Endothelial cell of umbilical vein (primary cell): ENCODE measurements around the gene TTBK1. TPM values are rescaled to one million over a fixed set of nuclear protein-coding genes. Genes with fewer than 3 reads are reported as not detected.

Experiments
- BruUV-seq: library from RNA; stranded (reverse); fragments of 400-500 nt; replicated peaks from 2 replicates; lab custom pipeline; 2021; lab: Mats Ljungman, UMichigan
- CTCF ChIA-PET: fragments of 300-600, 350-600 bp; sonication (Branson Sonifier 250); formaldehyde crosslinking; loops from one replicate; lab custom pipeline; 2021; ENCODE audit warnings: antibody characterized with exemption, inconsistent platforms; lab: Charles Lee
- POLR2A ChIA-PET: fragments of 300-600, 350-600 bp; sonication (Branson Sonifier 250); formaldehyde crosslinking; loops from one replicate; lab custom pipeline; 2021; ENCODE audit warnings: antibody characterized with exemption, inconsistent platforms; lab: Charles Lee
- DNase-seq: peaks from one replicate; pipeline ENCODE4 v3.0.0-alpha.2; 2011; ENCODE audit warnings: low read depth, low spot score
- FAIRE-seq: peaks from 2 replicates; lab custom pipeline; 2011; peaks lifted over from hg19 to GRCh38; lab: Jason Lieb, UNC
- H2AFZ ChIP-seq: 2 replicates; pipeline ENCODE4 v1.6.0; 2012; ENCODE audit warnings: low read depth, low read length, control low read depth, inconsistent platforms
- H3K27ac ChIP-seq: 2 replicates; pipeline ENCODE4 v1.5.1; 2011; ENCODE audit warnings: low read depth, mild to moderate bottlenecking, control low read depth, low read length, moderate library complexity; ENCODE audit not compliant: insufficient read depth
- H3K27me3 ChIP-seq, 2 experiments: 2 replicates each; pipeline versions ENCODE4 v1.6.0 to v1.6.1; 2011; ENCODE audit warnings: low read length in 2 of 2, mixed read lengths in 1 of 2; ENCODE audit not compliant: control insufficient read depth in 2 of 2, insufficient read depth in 2 of 2
- H3K36me3 ChIP-seq, 2 experiments: 2 replicates in 1 of 2; 3 replicates in 1 of 2; pipeline ENCODE4 v1.5.1; 2011; ENCODE audit warnings: low read length in 2 of 2, mild to moderate bottlenecking in 1 of 2, moderate library complexity in 1 of 2; ENCODE audit not compliant: control insufficient read depth in 2 of 2, insufficient read depth in 2 of 2; ENCODE audit errors: extremely low read depth in 1 of 2
- H3K4me1 ChIP-seq: 3 replicates; pipeline ENCODE4 v1.5.1; 2011; ENCODE audit warnings: mild to moderate bottlenecking, low read length; ENCODE audit not compliant: control insufficient read depth, insufficient read depth; ENCODE audit errors: extremely low read depth
- H3K4me2 ChIP-seq: 2 replicates; pipeline ENCODE4 v1.6.1; 2011; ENCODE audit warnings: low read length, control low read depth, mixed read lengths; ENCODE audit not compliant: insufficient read depth
- H3K4me3 ChIP-seq, 3 experiments: fragments of 200-600 bp in 1 of 3; sonication (generic), shearing (Covaris generic) in 1 of 3; replicated peaks in 1 of 3; 2 replicates each; pipeline ENCODE4 v1.5.1; 2011 to 2016; ENCODE audit warnings: control low read depth in 3 of 3, low read length in 3 of 3, mild to moderate bottlenecking in 2 of 3, inconsistent platforms in 1 of 3, low read depth in 1 of 3, moderate library complexity in 1 of 3; ENCODE audit not compliant: insufficient read depth in 1 of 3
- H3K79me2 ChIP-seq: 2 replicates; pipeline ENCODE4 v1.6.0; 2012; ENCODE audit warnings: low read length, inconsistent platforms; ENCODE audit not compliant: control insufficient read depth, insufficient read depth
- H3K9ac ChIP-seq: replicated peaks from 2 replicates; pipeline ENCODE3; 2011; ENCODE audit warnings: low read length, control low read depth; ENCODE audit not compliant: insufficient read depth; ENCODE audit errors: extremely low read depth
- H3K9me1 ChIP-seq: replicated peaks from 3 replicates; pipeline ENCODE4 v1.6.0; 2011; ENCODE audit warnings: mild to moderate bottlenecking, low read length; ENCODE audit not compliant: control insufficient read depth, insufficient read depth; ENCODE audit errors: extremely low read depth
- H3K9me3 ChIP-seq: replicated peaks from 2 replicates; pipeline ENCODE4 v1.5.1; 2012; ENCODE audit warnings: low read length, inconsistent platforms; ENCODE audit not compliant: control insufficient read depth, insufficient read depth
- H4K20me1 ChIP-seq: replicated peaks from 2 replicates; pipeline ENCODE3; 2011; ENCODE audit warnings: mild to moderate bottlenecking, low read length; ENCODE audit not compliant: control insufficient read depth, insufficient read depth; ENCODE audit errors: extremely low read depth
- CTCF ChIP-seq, 2 donors: IDR thresholded peaks; 1 replicate in 1 of 2; 2 replicates in 1 of 2; pipeline ENCODE4 v1.5.1; 2011; ENCODE audit warnings: low read length in 2 of 2, mild to moderate bottlenecking in 2 of 2, moderate library complexity in 2 of 2, control low read depth in 1 of 2, inconsistent platforms in 1 of 2, low read depth in 1 of 2; ENCODE audit not compliant: insufficient read depth in 1 of 2; ENCODE audit errors: extremely low read depth in 1 of 2
- EZH2 ChIP-seq: IDR thresholded peaks from 2 replicates; pipeline ENCODE4 v1.6.1; 2012; ENCODE audit warnings: borderline replicate concordance, low read depth, mild to moderate bottlenecking, moderate library complexity, low read length, inconsistent platforms; ENCODE audit not compliant: severe bottlenecking
- GATA2 ChIP-seq: IDR thresholded peaks from 2 replicates; pipeline ENCODE4 v1.7.0; 2011; ENCODE audit warnings: low read depth, mild to moderate bottlenecking, moderate library complexity, mixed read lengths, low read length; ENCODE audit not compliant: insufficient read length, insufficient read depth
- JUN ChIP-seq: IDR thresholded peaks from 2 replicates; pipeline ENCODE4 v1.6.1; 2011; ENCODE audit warnings: borderline replicate concordance, low read depth; ENCODE audit not compliant: insufficient read length, insufficient read depth
- MYC ChIP-seq: IDR thresholded peaks from one replicate; pipeline ENCODE4 v1.6.1; 2011; ENCODE audit warnings: mild to moderate bottlenecking, low read depth, low read length
- POLR2A ChIP-seq: IDR thresholded peaks from 2 replicates; pipeline ENCODE4 v1.6.1; 2012; ENCODE audit warnings: low read depth, mild to moderate bottlenecking, control low read depth, low read length
- POLR2AphosphoS5 ChIP-seq: IDR thresholded peaks from 2 replicates; pipeline ENCODE4 v1.6.1; 2012; ENCODE audit warnings: low read depth, mild to moderate bottlenecking, control low read depth, low read length, moderate library complexity; ENCODE audit not compliant: insufficient read depth
- dilution Hi-C: fragments of 300-500 bp; cut with MboI; formaldehyde crosslinking; loops from one replicate; pipeline ENCODE4 v1.15.0; 2019; ENCODE audit warnings: low sequenced_read_pairs; ENCODE audit not compliant: extremely low pct_ligation_motif_present
- intact Hi-C: fragments of 100-400 bp; cut with micrococcal nuclease; formaldehyde crosslinking; loops from one replicate; pipeline ENCODE4 v1.10.0; 2022
- polyA plus RNA-seq, 4 experiments: library from polyadenylated mRNA; depleted of rRNA in 3 of 4; stranded (reverse) in 3 of 4; unstranded in 1 of 4; fragments of >200 nt; gene quantifications; 2 replicates each; pipeline versions ENCODE4 v1.2.1 to v1.2.3, GENCODE V29; 2011 to 2012; ENCODE audit warnings: missing spikeins in 1 of 4
- total RNA-seq: library from RNA; stranded (reverse); gene quantifications from 2 replicates; pipeline ENCODE4 v1.2.3, GENCODE V29; 2021
- TF ChIP-seq, protein P1 (sequence below): IDR thresholded peaks from 2 replicates; pipeline ENCODE4 v1.6.1; 2011; ENCODE audit not compliant: insufficient read depth, insufficient read length

TTBK1 gene
- total and polyA plus RNA-seq, 2 donors (not counting 3 experiments of a cell fraction or from before 2014, with no cell fraction given): 0.06 TPM; not detected in 1

DNA sequence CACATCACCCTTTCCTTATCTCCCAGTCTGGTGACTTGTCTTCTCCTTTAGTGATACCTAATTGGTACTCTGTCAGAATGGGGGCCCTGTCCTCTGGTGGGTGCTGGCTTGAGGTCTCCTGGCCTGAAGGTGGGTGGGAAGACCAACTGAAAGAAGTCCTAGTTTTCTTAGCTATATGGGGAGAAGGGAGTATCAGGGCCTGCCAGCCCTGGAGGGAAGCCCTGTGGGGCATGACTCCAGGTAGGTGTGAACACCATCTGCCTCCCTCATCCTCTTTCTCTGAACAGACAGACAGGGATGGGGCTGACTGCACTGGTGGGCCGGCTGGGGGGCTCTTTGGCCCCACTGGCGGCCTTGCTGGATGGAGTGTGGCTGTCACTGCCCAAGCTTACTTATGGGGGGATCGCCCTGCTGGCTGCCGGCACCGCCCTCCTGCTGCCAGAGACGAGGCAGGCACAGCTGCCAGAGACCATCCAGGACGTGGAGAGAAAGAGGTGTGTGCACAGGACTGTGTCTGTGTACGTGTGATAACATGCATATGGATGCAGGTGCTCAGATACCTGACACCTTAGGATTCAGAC, 60.6 kb downstream of the TTBK1 start:
- Histone ChIP-seq H4K20me1 (no peaks in the 10 kb centered on the region), H3K4me2 (no peak overlapping the region), H3K9me1 (no peaks in the 10 kb centered on the region), H3K4me1 (peaks cover 6% of the 10 kb centered on the region), H3K27me3 (peaks cover 4 to 13% of the 10 kb centered on the region in 2 experiments), H3K9me3 (no peaks in the 10 kb centered on the region), H3K4me3 (no peak overlapping the region), H3K27ac (no peak overlapping the region), H3K79me2 (no peaks in the 10 kb centered on the region), H3K9ac (no peak overlapping the region), H2AFZ (no peak overlapping the region), H3K36me3 (no peaks in the 10 kb centered on the region)
- no peak for TF ChIP-seq MYC
- TF ChIP-seq CTCF (IDR thresholded peaks at IDR 0.05; ENCODE audit: extremely low read depth in 1 of 2, insufficient read depth in 1 of 2, low read depth in 1 of 2, low read length in 2 of 2): no peak
- no peak for TF ChIP-seq POLR2A
- no peak for TF ChIP-seq JUN
- no peak for TF ChIP-seq EZH2
- FAIRE-seq: no peak
- dilution Hi-C loops: no loop called here
- BruUV-seq: no TSS peak
- intact Hi-C loops: no loop called here
- POLR2A ChIA-PET: no interaction called here
- CTCF ChIA-PET: no interaction called here
- no peak for DNase-seq

- BruUV-seq: no TSS peak
- Histone ChIP-seq H3K4me2 (no peak overlapping the region), H3K9me1 (no peaks in the 10 kb centered on the region), H4K20me1 (no peaks in the 10 kb centered on the region), H3K79me2 (no peaks in the 10 kb centered on the region), H3K36me3 (no peaks in the 10 kb centered on the region), H3K27ac (no peak overlapping the region), H3K4me3 (no peak overlapping the region), H3K9me3 (no peaks in the 10 kb centered on the region), H3K9ac (no peak overlapping the region), H2AFZ (no peak overlapping the region), H3K27me3 (peaks cover 10 to 15% of the 10 kb centered on the region in 2 experiments), H3K4me1 (peaks cover 8% of the 10 kb centered on the region)
- CTCF ChIA-PET: no interaction called here
- intact Hi-C loops: no loop called here
- dilution Hi-C loops: no loop called here
- POLR2A ChIA-PET: no interaction called here
- no peak for FAIRE-seq
- no peak for DNase-seq
- TF ChIP-seq POLR2AphosphoS5: no peak
- no peak for TF ChIP-seq CTCF (IDR thresholded peaks at IDR 0.05; ENCODE audit: extremely low read depth in 1 of 2, insufficient read depth in 1 of 2, low read depth in 1 of 2, low read length in 2 of 2)
- TF ChIP-seq JUN: no peak
- TF ChIP-seq GATA2: no peak
- no peak for TF ChIP-seq POLR2A
- no peak for TF ChIP-seq EZH2
- TF ChIP-seq MYC: no peak
- TF ChIP-seq, protein P1, sequence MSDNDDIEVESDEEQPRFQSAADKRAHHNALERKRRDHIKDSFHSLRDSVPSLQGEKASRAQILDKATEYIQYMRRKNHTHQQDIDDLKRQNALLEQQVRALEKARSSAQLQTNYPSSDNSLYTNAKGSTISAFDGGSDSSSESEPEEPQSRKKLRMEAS: no peak
These were observed 61.1 kb downstream of the TTBK1 start for GRCh38 chr6:43304361-43304760.
